ENCODE measurements around the gene ADAMTS18. TPM values are rescaled to one million over a fixed set of nuclear protein-coding genes. Genes with fewer than 3 reads are reported as not detected.
"Not testable (repeated sequence)": the region's sequence is repeated elsewhere in the genome, so short reads cannot be mapped to it uniquely, and the experiment has no call there.

ADAMTS18 gene
- not detected in 2 replicates for total RNA-seq (2014; rRNA removed; shearing (Covaris generic))

DNA sequence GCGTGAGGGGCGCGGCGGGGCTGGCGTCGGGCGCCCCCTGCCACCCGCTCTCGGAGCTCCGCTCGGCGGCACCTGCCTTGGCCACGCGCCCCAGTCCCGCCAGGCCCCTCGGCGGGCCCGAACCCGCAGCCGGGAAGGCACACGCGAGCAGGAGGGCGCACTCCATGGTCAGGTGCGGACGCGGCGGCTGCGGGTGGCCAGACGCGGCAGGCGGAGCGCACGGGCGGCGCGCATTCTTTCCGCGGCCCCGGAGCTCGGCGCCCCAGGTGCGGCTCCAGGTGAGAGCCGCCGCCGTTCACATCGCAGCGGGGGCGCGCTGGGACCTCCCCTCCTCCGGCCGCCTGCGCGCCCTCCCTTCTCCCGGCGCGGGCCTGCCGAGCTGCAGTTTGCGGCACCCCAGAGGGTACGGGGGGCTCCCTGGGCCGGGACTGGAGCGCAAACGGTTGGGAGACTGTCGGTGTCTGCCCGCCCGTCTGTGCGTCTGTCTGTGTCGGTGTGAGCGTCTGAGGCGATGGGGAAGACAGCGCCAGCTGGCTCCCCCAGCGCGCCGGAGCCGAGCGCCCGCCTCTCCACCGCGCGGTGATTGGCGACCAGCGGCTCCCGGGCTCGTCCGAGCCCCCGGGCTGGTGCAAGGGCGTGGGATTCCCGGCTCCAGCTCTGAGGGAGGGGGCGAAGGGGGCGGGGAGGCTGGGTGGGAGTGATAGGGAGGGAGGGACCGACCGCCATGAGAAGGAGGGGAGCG is at the start of gene ADAMTS18:
Gene ADAMTS18 (minus strand): TSS at position 505 of the 742 bp plus-strand sequence. CDS start 339 bp downstream, at position 166.
- no peak for DNase-seq (ENCODE audit: low spot score)

- DNase-seq (ENCODE audit: low spot score), result no peak
Measured at GRCh38 chr16:77480681-77481315, 46.0 kb upstream of the ADAMTS18 start.

- no peak for DNase-seq (ENCODE audit: low spot score)
Measured at GRCh38 chr16:77472262-77472661, 37.4 kb upstream of the ADAMTS18 start.

DNA sequence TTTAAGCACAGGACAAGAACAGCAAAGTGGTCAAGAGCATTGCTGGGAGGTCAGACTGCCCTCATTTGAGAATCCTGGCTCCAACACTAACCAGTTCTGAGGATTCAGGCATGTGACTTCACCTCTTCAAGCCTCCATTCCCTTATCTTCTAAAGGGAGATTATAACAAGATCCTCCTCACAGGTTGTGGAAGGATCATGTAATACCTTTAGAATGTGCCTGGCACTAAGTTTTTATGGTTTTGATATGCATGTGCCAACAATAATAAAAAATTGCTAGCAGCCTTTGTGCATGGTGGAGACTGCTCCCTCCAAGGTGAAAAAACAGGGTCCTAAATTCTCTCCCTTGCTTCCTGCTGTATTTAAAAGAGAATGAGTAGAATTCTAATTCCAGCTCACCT is 36.0 kb upstream of the ADAMTS18 start:
- no peak for DNase-seq (ENCODE audit: low spot score)

- DNase-seq (ENCODE audit: low spot score), result no peak
Measured at GRCh38 chr16:77469634-77470033, 34.8 kb upstream of the ADAMTS18 start.

DNA sequence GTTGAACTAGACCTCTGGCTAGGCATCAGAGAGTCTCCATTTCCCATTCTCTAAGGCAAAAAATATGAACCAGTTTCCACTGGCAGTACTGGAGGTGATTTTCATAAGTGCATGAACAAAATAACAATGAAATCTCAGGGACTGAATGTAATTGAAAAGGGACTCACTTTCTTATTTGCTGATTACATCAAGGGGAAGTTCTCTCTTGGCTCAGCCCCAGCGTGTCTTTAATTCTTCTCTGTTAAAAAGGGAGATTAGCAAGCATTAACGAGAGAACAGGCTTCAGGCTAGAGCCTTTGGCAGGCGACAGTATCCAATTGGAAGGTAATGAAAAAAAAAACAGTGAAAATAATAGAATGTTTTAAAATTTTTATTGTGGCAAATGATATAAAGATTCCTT is 34.0 kb upstream of the ADAMTS18 start:
- no peak for DNase-seq (ENCODE audit: low spot score)

DNA sequence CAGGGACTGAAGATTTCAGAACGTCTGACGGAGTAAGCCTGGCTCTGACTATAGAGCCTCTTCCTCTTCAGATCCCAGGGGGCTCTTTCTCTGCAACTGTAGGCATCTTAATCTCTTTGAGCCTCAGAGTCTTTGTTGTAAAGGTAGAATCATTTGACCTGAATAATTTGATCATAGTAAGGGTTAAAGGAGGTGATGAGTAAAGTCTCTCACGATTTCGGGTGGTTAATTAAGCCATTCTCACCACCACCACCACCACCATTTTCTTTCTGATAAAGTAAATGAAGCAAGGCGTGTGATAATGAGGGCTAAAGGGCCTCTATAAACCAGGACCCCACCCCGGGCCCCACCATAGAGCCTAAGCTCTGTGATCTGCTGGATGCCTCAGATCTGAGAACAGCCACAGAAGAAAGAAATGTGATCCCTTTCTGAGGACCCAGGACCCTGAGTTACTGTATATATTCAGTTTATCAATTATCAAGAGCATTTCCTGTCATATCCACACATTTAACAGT is 33.0 kb upstream of the ADAMTS18 start:
- DNase-seq (ENCODE audit: low spot score), result no peak

- not testable (repeated sequence) for DNase-seq (ENCODE audit: low spot score)
Measured at GRCh38 chr16:77463659-77464058, 28.8 kb upstream of the ADAMTS18 start.

GRCh38 chr16:77462894-77463293 is 28.1 kb upstream of the ADAMTS18 start:
- no peak for DNase-seq (ENCODE audit: low spot score)

DNA sequence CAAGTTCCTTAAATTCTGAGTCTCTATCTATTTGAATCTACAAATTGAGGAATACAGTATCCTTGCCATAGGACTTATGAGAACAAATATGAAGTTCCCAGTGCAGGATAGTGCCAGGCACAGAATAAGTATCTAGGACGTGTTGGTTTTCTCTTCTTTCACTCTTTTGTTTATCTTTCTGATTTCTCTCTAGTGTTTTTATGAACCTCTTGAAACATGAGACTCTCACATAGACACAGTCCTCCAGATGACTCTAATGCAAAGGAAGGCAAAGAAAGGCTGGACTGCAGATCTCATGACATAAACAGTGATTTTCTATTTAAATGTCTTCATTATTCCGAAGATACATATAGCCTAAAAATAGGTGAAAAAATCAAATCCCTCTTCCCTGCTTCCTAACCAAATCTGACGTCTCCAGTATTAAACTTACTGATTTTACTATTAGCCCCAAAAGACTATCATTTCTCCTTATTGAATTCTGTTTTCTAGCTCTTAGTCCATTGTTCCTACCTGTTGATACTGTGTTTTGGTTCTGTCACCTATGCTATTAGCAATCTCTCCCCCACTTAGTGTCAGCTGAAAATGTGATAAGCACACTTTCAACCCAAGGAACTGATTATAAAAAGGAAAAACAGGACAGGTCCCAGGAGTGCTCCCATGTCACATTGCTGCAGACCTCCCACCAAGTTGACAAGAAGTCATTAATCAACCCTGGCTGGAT is 24.9 kb upstream of the ADAMTS18 start:
- DNase-seq (ENCODE audit: low spot score), result no peak

DNA sequence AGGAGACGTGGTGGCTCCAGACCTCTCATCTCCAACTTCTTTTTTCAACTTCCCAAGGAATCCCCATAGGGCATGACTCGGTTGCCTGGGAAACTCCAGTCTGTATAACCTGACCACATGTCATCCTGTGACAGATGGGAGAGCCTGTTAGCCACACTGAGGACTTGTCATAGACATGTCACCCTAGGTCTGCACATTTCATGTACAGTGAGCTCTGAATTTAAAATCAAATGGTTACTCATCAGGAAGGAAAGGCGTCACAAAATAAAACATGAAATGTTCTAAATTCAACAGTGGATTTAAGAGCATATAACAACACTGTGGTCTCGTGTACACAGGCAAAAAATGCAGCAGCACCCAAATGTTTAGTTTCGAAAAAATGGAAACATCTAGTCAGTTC is 22.2 kb upstream of the ADAMTS18 start:
- no peak for DNase-seq (ENCODE audit: low spot score)

- no peak for DNase-seq (ENCODE audit: low spot score)
Measured at GRCh38 chr16:77452243-77452642, 17.4 kb upstream of the ADAMTS18 start.

- DNase-seq (ENCODE audit: low spot score), result peak; percentile 5
Measured at GRCh38 chr16:77450790-77451487, 16.1 kb upstream of the ADAMTS18 start.

DNA sequence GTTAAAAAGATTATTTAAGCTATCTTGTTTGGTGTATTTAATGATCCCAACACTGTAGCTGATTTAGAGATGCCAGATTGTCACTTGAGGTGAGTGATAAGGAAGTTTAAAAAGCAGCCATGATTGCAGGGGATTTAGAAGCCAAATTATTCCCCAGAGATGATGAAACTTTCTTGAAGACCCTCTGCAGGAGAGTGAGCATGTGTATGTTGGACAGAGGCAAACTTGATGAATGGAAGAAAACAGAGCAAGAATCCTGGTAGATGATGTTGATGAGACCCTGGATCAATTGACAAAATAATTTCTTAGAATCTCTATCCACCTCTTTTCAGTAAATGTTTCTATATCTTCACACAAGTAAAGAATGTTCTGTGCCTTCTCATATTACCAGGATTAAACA is 14.4 kb upstream of the ADAMTS18 start:
- DNase-seq (ENCODE audit: low spot score), result no peak

GRCh38 chr16:77445324-77445723 is 10.5 kb upstream of the ADAMTS18 start:
- DNase-seq (ENCODE audit: low spot score), result no peak

- no peak for DNase-seq (ENCODE audit: low spot score)
Measured at GRCh38 chr16:77444147-77444460, 9.3 kb upstream of the ADAMTS18 start.

GRCh38 chr16:77443357-77444146 is 8.7 kb upstream of the ADAMTS18 start:
- DNase-seq (ENCODE audit: low spot score), result no peak

DNA sequence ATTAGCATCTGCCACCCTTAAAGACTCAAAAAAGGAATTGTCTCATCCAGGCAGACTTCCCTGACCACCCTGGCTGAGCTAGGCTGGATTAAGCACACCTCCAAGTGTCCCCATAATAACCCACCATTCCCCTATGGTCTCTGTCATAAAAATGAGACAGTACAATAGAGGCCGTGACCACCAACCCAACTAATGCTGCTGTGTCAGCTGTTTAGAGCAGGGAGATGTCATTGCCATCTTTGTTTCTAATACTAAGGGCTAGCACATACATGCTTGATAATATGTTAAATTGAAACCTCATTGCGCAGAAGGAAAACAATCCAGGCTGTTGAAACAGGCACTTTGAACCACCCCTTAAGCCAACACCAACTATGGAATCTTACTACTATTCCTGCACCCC is 7.2 kb upstream of the ADAMTS18 start:
- no peak for DNase-seq (ENCODE audit: low spot score)

DNA sequence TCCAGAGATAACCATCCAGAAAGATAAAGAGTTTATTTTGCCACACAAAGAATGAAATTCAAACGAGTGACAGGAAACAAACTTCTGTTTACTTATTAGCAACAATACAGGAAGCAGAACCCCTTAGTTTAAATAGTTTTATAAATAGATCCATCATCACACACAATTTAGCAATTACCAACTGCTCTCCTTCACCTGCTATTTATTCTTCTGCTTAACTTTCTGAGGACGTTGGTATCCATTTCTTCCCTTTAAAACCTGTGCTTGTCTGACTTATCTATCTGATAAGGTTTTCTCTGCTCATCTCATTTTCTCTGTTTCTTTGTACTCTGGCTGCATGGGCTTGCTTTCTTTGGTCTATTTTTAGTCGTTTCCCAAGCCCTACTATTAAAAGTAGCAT is 4.3 kb upstream of the ADAMTS18 start:
- DNase-seq (ENCODE audit: low spot score), result no peak

DNA sequence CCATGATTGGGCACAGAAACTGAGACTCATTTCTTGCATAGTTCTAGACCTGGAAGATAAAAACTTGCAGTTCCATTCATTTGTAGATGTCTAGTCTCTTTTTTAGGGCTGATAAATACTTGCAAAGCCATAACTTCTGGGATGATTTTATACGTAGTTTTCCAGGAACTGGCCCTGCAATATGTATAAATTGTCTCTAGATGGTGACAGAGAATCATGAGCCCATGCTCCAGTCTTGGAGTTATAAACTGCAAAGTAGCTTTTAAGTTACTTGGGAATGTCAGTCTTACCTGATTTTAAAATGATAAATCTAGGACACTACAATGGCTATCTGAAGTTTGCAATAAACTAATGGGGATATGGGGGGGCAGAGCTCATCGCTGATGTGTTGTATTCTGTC is 3.0 kb upstream of the ADAMTS18 start:
- peak; percentile 5 for DNase-seq (ENCODE audit: low spot score)

DNA sequence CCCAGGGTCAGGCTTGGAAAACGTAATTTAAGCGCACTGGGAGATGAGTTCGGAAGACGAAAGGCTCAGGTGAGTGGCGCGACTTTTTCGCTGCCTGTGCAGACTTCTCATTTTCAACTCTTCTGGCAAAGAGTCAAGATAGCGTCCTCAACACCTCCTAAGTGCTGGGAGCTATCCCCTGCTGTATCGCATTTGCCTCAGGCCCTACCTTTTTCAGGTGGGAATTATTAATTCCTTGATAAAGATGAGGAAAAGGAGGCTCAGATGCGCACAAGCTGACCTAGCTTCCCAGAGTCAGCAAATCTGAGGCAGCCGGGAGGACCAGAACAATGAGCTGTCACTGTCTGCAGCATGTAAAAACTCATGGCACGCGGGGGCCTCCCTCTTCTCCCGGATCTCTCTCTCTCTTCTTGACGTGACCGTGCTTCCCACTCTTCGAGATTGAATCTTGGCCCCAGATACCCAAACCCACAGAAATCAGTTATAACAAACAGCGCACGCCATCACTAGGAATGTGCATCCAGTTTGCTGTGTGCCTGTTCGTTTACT is 512 bp upstream of the ADAMTS18 start:
- no peak for DNase-seq (ENCODE audit: low spot score)

Measured in HT-29 (cell line).